Caki2 (cell line): ENCODE results near the gene KLHL25. TPM values are rescaled to one million over a fixed set of nuclear protein-coding genes. Genes with fewer than 3 reads are reported as not detected.
"Not testable (repeated sequence)": the region's sequence is repeated elsewhere in the genome, so short reads cannot be mapped to it uniquely, and the experiment has no call there.

ENCODE experiments used
- DNase-seq: peaks from one replicate; pipeline ENCODE4 v3.0.0-alpha.2; 2015; ENCODE audit warnings: low read depth
- in situ Hi-C: cut with HindIII; loops from 2 replicates; pipeline ENCODE4 v1.10.0; 2016; ENCODE audit warnings: low sequenced_read_pairs, low pct_unique_long_range_greater_than_20kb, mixed read lengths
- total RNA-seq: library from RNA; depleted of rRNA; stranded (reverse); fragments of >200 nt; shearing (Covaris generic); gene quantifications from 2 replicates; pipeline ENCODE4 v1.2.3, GENCODE V29; 2014; ENCODE audit warnings: low replicate concordance

The KLHL25 gene
- total RNA-seq, 1 experiment from 2014 or later: 2.7 TPM

DNA sequence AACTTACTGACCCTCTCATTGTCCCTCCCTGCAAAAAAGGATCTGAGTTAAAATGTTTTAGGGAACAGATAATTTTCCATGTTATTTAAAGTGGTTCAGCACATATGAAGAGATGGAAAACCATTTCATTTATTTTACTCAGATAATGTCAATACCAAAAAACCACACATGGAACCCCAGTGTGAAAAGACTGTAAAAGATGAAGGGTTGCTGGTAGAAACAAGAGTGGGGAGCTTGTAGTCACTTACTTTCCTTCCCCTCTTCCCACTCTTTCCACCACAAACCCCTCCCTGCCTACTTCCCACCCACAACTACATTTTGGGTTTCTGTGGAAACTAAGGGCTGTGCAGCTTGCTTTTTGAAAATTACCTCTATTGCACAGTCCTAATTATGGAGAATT is 18.5 kb upstream of the KLHL25 start:
- no peak for DNase-seq
- in situ Hi-C loops: no loop called here

GRCh38 chr15:85810075-85810474 is 15.3 kb upstream of the KLHL25 start:
- no peak for DNase-seq
- in situ Hi-C loops: no loop called here

GRCh38 chr15:85805420-85805819 is 10.7 kb upstream of the KLHL25 start:
- in situ Hi-C loops: no loop called here
- DNase-seq: no peak

GRCh38 chr15:85804481-85805170 is 9.9 kb upstream of the KLHL25 start:
- DNase-seq: no peak
- in situ Hi-C loops: no loop called here

GRCh38 chr15:85802617-85803016 is 7.9 kb upstream of the KLHL25 start:
- in situ Hi-C loops: not testable (repeated sequence)

DNA sequence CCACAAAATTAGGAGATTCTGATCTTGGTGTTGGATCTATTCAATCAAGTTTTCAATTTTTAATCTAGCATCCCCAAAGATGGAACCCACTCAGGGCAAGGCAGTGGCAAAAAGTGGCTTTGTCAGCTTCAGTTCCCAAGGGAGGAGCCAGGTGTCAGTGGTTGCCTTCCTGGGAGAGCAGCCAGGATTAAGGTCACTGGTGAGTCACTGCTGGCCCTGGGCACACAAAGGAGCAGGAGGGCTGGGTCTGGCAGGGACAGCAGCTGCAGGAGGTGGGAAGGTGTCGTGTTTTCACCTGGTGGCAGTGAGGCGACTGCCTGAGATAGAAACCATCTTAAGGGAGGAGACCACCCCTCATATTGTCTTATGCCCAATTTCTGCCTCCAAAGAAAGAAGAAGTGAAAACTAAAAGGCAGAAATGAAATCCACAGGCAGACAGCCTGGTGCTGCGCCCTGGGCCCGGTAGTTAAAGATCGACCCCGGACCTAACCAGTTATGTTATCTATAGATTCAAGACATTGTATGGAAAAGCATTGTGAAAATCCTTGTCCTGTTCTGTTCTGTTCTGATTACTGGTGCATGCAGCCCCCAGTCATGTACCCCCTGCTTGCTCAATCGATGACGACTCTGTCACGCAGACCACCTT is 5.9 kb upstream of the KLHL25 start:
- in situ Hi-C loops: no loop called here

More at GRCh38 chr15:85802617-85803016, 7.9 kb upstream of the KLHL25 start:
- DNase-seq: not testable (repeated sequence)

GRCh38 chr15:85796371-85796770 is 1.6 kb upstream of the KLHL25 start:
- in situ Hi-C loops, DNase-seq: not testable (repeated sequence)

More for the DNA sequence above, 5.9 kb upstream of the KLHL25 start:
- DNase-seq: peak; percentile 67

- in situ Hi-C loops: no loop called here
- DNase-seq: no peak
Observed at GRCh38 chr15:85795337-85796305, 896 bp upstream of the KLHL25 start.

DNA sequence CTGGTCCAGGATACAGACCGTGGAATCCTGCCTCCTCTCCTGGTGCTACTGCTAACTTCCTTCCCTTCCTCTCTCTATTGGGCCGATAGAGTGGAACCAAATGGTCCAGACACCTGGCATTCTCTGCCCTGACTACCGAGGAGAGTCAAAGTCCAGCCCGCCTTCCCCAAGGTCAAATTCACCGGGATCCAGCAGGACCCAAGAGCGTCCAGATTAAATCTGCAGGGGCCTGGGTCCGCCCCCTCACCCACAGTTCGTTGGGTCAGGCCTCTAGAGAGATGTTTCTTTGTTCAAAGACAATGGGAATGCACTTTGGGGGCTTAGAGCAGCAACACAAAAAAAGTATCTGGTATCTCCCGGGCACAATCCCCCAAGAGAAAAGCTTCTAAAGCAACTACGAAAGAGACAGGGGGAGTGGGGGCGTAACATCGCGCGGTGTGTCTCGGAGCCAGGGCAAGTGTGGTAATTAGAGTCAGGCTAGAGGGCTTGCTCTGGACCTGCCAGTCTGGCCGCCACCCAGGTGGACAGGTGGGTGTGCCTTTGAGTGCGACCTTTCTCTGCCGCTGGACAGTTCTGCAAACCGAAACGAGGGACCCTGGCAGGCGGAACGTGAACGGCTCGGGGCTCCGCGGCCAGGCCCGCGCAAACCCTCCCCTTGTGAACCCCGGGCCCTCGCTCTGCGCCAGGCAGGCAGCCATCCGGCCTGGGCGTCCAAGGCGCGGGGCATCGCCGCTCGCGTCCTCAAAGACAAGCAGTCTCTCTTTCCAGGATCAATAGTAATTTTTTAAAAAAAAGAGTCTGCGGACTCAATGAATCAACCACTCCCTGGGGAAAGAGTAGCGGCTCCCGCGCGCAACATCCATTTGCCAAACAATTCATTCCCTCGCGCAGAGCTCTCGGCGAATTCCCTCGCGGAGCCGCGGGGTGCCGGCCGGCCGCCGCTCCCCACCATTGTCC is 806 bp downstream of the KLHL25 start:
- no peak for DNase-seq
- in situ Hi-C loops: no loop called here

DNA sequence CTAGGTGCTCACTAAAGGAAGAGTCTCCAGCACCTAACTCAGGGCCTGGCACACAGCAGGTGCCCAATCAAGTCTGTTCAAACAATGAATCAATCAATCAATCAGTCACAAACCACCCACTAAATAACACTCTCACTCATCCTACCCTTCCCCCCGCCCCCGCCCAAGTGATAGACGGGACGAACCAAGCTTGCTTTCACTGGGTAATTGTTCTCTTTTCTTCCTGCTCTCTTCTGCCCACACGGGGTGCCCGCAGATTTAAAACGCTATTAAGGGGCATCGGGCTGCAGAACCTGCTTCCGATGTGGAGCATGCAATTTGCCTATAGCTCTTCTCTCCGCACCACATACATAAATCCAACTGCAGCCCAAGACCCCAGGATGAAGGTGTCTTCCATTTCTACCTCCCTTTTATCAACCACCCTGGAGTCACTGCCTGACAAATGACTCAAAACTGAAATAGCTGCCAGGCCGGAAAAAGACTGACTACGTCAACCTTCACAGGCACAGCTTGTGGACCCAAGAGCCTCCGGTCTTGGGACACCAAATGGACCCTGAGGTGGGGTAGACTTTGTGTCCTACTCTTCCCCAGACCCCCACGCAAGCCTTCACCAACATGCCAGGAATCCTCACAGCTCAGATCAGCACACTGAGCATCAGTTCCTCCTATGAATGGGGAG is 1.7 kb downstream of the KLHL25 start:
- in situ Hi-C loops: no loop called here
- no peak for DNase-seq

DNA sequence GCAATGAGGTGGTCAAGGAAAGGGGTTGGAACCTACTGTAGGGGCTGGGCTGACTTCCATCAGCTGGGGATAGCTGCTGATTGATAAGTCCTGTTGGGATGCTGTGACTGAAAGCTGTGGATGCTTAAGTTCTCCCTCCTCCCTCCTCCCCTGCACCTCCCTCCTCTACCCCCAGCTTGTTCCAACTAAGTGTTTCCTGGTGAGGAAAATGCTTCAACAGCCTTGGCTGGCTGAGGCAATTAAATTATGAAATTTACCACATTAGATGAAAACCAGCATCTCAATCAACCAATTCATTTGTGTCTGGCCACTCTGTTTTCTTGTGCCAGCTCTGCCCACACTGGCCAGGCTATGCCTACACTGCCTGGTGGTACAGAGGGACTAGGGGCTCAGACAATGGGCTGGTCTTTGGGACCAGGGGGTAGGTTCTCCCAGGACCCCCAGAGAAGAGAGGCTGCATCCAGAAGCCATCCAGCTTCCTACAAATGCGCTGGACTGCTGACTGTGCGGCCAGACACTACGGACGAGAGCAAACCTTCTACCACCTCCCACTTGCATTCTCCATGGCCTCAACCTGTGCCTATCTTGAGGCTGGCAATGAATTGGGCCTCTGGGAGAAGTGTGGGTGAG is 2.5 kb downstream of the KLHL25 start:
- in situ Hi-C loops: no loop called here
- DNase-seq: no peak

GRCh38 chr15:85789496-85789875 is 5.2 kb downstream of the KLHL25 start:
- no peak for DNase-seq
- in situ Hi-C loops: no loop called here

- DNase-seq: no peak
- in situ Hi-C loops: no loop called here
Observed at GRCh38 chr15:85788771-85789495, 5.8 kb downstream of the KLHL25 start.

GRCh38 chr15:85786781-85787114 is 8.0 kb downstream of the KLHL25 start:
- no peak for DNase-seq
- in situ Hi-C loops: no loop called here

GRCh38 chr15:85785887-85786780 is 8.6 kb downstream of the KLHL25 start:
- in situ Hi-C loops: no loop called here
- peak; percentile 44 for DNase-seq

DNA sequence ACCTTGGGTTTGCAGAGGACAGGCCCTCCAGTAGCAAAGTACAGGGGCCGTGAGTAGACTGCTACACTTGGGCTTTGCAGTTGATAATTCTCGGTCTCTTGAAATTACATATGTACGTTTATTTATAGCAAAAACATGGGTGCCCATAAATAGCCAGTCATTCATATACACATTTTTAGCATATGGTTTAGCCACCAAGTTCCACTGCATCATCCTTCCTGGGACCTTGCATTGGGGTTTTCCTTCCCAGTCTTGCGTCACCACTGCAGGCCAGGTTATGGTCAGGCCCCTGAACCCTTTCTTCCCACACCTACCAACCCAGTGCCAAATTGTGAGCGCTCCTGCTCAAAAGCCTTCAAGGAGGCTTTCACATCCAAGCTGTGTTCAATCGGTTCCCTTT is 12.7 kb downstream of the KLHL25 start:
- in situ Hi-C loops: no loop called here
- no peak for DNase-seq
